A673 (cell line): ENCODE measurements around the gene GDA. TPM values are rescaled to one million over a fixed set of nuclear protein-coding genes. Genes with fewer than 3 reads are reported as not detected.

Experiments
- BruUV-seq: library from RNA; stranded (reverse); fragments of 400-500 nt; replicated peaks from 2 replicates; lab custom pipeline; 2021; lab: Mats Ljungman, UMichigan
- CTCF ChIA-PET: fragments of 300-600 bp; sonication (Branson Sonifier 250); formaldehyde crosslinking; loops from one replicate; lab custom pipeline; 2022; ENCODE audit warnings: antibody characterized with exemption; lab: Charles Lee
- POLR2A ChIA-PET: fragments of 300-600 bp; sonication (Branson Sonifier 250); formaldehyde crosslinking; loops from one replicate; lab custom pipeline; 2022; ENCODE audit warnings: antibody characterized with exemption; ENCODE audit not compliant: low non-redundant PET; lab: Charles Lee
- DNase-seq: peaks from one replicate; pipeline ENCODE4 v3.0.0-alpha.2; 2015; ENCODE audit warnings: low spot score
- H3K27ac ChIP-seq: fragments of 200-600 bp; sonication (generic); 2 replicates; pipeline ENCODE4 v1.5.1; 2016; ENCODE audit warnings: mixed run types, low read depth, mild to moderate bottlenecking, mixed read lengths, antibody characterized with exemption, low read length; ENCODE audit not compliant: poor library complexity, severe bottlenecking
- H3K27me3 ChIP-seq: fragments of 200-600 bp; sonication (generic); replicated peaks from 2 replicates; pipeline ENCODE4 v1.6.1; 2017; ENCODE audit warnings: mixed run types, low read depth, mild to moderate bottlenecking, mixed read lengths, antibody characterized with exemption, low read length; ENCODE audit not compliant: insufficient read depth, poor library complexity
- H3K36me3 ChIP-seq: fragments of 200-600 bp; sonication (generic); 2 replicates; pipeline ENCODE4 v1.6.1; 2016; ENCODE audit warnings: mixed run types, mild to moderate bottlenecking, mixed read lengths, antibody characterized with exemption, low read length; ENCODE audit not compliant: insufficient read depth, poor library complexity, severe bottlenecking
- H3K4me1 ChIP-seq: fragments of 200-600 bp; sonication (generic); 2 replicates; pipeline ENCODE4 v1.6.1; 2017; ENCODE audit warnings: mixed run types, mild to moderate bottlenecking, mixed read lengths, antibody characterized with exemption, low read length; ENCODE audit not compliant: insufficient read depth, poor library complexity, severe bottlenecking
- H3K4me3 ChIP-seq: fragments of 200-600 bp; sonication (generic); 2 replicates; pipeline ENCODE4 v1.5.1; 2016; ENCODE audit warnings: low read depth, mixed run types, mild to moderate bottlenecking, mixed read lengths, low read length; ENCODE audit not compliant: poor library complexity, severe bottlenecking
- H3K9me3 ChIP-seq: fragments of 200-600 bp; sonication (generic); 2 replicates; pipeline ENCODE4 v1.6.1; 2016; ENCODE audit warnings: mixed run types, low read depth, mild to moderate bottlenecking, mixed read lengths, antibody characterized with exemption, low read length; ENCODE audit not compliant: poor library complexity, severe bottlenecking
- EZH2 ChIP-seq: fragments of 200-600 bp; sonication (generic); IDR thresholded peaks from 2 replicates; pipeline ENCODE4 v1.6.1; 2017; ENCODE audit warnings: borderline replicate concordance, low read depth, mild to moderate bottlenecking, mixed read lengths, antibody characterized with exemption, low read length; ENCODE audit not compliant: poor library complexity, severe bottlenecking
- intact Hi-C: fragments of 100-400 bp; cut with micrococcal nuclease; formaldehyde crosslinking; loops from one replicate; pipeline ENCODE4 v1.10.0; 2022; ENCODE audit not compliant: unreplicated experiment
- total RNA-seq: library from RNA; stranded (reverse); gene quantifications from 2 replicates; pipeline ENCODE4 v1.2.3, GENCODE V29; 2021
- TF ChIP-seq, protein P1 (sequence below): fragments of 300-800, 200-600 bp; sonication (generic); conservative IDR thresholded peaks from 2 replicates; pipeline ENCODE4 v1.5.1; 2017; ENCODE audit warnings: low read depth, mild to moderate bottlenecking, antibody characterized with exemption, low read length, moderate library complexity, mixed read lengths

GDA gene
- total RNA-seq, 1 experiment from 2014 or later: not detected

GRCh38 chr9:72150661-72151060, 1.4 kb downstream of the GDA start:
- intact Hi-C loops: no loop called here
- H3K27me3 ChIP-seq: peaks cover 38% of the 10 kb centered on the region
- DNase-seq: no peak
- H3K4me3 ChIP-seq: no peak overlapping the region
- CTCF ChIA-PET: no interaction called here
- no peaks in the 10 kb centered on the region for H3K9me3 ChIP-seq
- POLR2A ChIA-PET: no interaction called here
- no TSS peak for BruUV-seq
- no peaks in the 10 kb centered on the region for H3K4me1 ChIP-seq
- no peak overlapping the region for H3K27ac ChIP-seq
- H3K36me3 ChIP-seq: no peaks in the 10 kb centered on the region
- no peak for TF ChIP-seq EZH2

GRCh38 chr9:72151104-72151503, 1.9 kb downstream of the GDA start:
- Histone ChIP-seq H3K27me3 (peaks cover 38% of the 10 kb centered on the region), H3K4me1 (no peaks in the 10 kb centered on the region), H3K9me3 (no peaks in the 10 kb centered on the region), H3K4me3 (no peak overlapping the region), H3K27ac (no peak overlapping the region), H3K36me3 (no peaks in the 10 kb centered on the region)
- ChIA-PET CTCF (no interaction called here), POLR2A (no interaction called here)
- TF ChIP-seq, protein P1, sequence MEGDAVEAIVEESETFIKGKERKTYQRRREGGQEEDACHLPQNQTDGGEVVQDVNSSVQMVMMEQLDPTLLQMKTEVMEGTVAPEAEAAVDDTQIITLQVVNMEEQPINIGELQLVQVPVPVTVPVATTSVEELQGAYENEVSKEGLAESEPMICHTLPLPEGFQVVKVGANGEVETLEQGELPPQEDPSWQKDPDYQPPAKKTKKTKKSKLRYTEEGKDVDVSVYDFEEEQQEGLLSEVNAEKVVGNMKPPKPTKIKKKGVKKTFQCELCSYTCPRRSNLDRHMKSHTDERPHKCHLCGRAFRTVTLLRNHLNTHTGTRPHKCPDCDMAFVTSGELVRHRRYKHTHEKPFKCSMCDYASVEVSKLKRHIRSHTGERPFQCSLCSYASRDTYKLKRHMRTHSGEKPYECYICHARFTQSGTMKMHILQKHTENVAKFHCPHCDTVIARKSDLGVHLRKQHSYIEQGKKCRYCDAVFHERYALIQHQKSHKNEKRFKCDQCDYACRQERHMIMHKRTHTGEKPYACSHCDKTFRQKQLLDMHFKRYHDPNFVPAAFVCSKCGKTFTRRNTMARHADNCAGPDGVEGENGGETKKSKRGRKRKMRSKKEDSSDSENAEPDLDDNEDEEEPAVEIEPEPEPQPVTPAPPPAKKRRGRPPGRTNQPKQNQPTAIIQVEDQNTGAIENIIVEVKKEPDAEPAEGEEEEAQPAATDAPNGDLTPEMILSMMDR: no peak
- TF ChIP-seq EZH2: no peak
- intact Hi-C loops: no loop called here
- no TSS peak for BruUV-seq
- no peak for DNase-seq

GRCh38 chr9:72154468-72155285, 5.4 kb downstream of the GDA start:
- Histone ChIP-seq H3K27me3 (peaks cover 16% of the 10 kb centered on the region), H3K36me3 (no peaks in the 10 kb centered on the region), H3K27ac (no peak overlapping the region), H3K4me3 (no peak overlapping the region), H3K9me3 (no peaks in the 10 kb centered on the region), H3K4me1 (no peaks in the 10 kb centered on the region)
- DNase-seq: no peak
- TF ChIP-seq EZH2: no peak
- TF ChIP-seq, protein P1: no peak
- BruUV-seq: no TSS peak
- intact Hi-C loops: no loop called here
- CTCF ChIA-PET: no interaction called here
- POLR2A ChIA-PET: no interaction called here
